Keratinocyte (primary cell): ENCODE data around the gene FRMD4B.

Experiments used
- EZH2 ChIP-seq: IDR thresholded peaks from one replicate; pipeline ENCODE4 v1.6.1; 2012; ENCODE audit warnings: inconsistent platforms, mild to moderate bottlenecking, low read length, moderate library complexity
- TF ChIP-seq, protein P1 (sequence below), 3 experiments: IDR thresholded peaks in 1 of 3; conservative IDR thresholded peaks in 1 of 3; optimal IDR thresholded peaks in 1 of 3; 2 replicates in 2 of 3; 3 replicates in 1 of 3; pipeline versions ENCODE3 to v1.5.1; 2011; ENCODE audit warnings: low read length in 3 of 3, mild to moderate bottlenecking in 3 of 3, moderate library complexity in 2 of 3, control low read depth in 1 of 3, inconsistent platforms in 1 of 3; ENCODE audit not compliant: insufficient read depth in 2 of 3; ENCODE audit errors: extremely low read depth in 1 of 3

DNA sequence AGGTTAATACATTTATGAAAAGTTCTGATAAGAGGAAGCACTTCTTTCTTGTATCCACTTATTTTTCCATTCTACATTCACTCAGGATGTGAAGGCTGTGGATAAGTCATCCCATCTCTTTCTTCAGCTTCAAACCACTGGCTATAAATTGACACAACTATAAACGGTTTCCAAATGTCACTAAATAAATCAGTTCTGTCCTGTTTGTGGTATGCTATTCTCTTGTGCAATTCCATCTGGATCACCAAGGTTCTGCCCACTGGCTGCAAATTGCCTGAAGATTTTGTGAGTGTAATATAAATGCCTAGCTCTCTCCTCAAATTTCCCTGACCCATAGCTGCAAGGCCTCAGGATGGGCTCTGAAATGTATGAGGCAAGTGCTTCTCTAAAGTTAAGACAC is 256.4 kb downstream of the FRMD4B start:
- TF ChIP-seq, protein P1, sequence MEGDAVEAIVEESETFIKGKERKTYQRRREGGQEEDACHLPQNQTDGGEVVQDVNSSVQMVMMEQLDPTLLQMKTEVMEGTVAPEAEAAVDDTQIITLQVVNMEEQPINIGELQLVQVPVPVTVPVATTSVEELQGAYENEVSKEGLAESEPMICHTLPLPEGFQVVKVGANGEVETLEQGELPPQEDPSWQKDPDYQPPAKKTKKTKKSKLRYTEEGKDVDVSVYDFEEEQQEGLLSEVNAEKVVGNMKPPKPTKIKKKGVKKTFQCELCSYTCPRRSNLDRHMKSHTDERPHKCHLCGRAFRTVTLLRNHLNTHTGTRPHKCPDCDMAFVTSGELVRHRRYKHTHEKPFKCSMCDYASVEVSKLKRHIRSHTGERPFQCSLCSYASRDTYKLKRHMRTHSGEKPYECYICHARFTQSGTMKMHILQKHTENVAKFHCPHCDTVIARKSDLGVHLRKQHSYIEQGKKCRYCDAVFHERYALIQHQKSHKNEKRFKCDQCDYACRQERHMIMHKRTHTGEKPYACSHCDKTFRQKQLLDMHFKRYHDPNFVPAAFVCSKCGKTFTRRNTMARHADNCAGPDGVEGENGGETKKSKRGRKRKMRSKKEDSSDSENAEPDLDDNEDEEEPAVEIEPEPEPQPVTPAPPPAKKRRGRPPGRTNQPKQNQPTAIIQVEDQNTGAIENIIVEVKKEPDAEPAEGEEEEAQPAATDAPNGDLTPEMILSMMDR (optimal IDR thresholded peaks at IDR 0.05 in 1 of 3, IDR thresholded peaks at IDR 0.05 in 1 of 3, conservative IDR thresholded peaks at IDR 0.05 in 1 of 3; ENCODE audit: extremely low read depth in 1 of 3, insufficient read depth in 2 of 3, low read length in 3 of 3) = no peak
- no peak for TF ChIP-seq EZH2
